Endothelial cell of umbilical vein (primary cell): ENCODE results near the gene MLIP. TPM values are rescaled to one million over a fixed set of nuclear protein-coding genes. Genes with fewer than 3 reads are reported as not detected.

Experiments
- BruUV-seq: library from RNA; stranded (reverse); fragments of 400-500 nt; replicated peaks from 2 replicates; lab custom pipeline; 2021; lab: Mats Ljungman, UMichigan
- CTCF ChIA-PET: fragments of 300-600, 350-600 bp; sonication (Branson Sonifier 250); formaldehyde crosslinking; loops from one replicate; lab custom pipeline; 2021; ENCODE audit warnings: antibody characterized with exemption, inconsistent platforms; lab: Charles Lee
- POLR2A ChIA-PET: fragments of 300-600, 350-600 bp; sonication (Branson Sonifier 250); formaldehyde crosslinking; loops from one replicate; lab custom pipeline; 2021; ENCODE audit warnings: antibody characterized with exemption, inconsistent platforms; lab: Charles Lee
- DNase-seq: peaks from one replicate; pipeline ENCODE4 v3.0.0-alpha.2; 2011; ENCODE audit warnings: low read depth, low spot score
- FAIRE-seq: peaks from 2 replicates; lab custom pipeline; 2011; peaks lifted over from hg19 to GRCh38; lab: Jason Lieb, UNC
- H2AFZ ChIP-seq: 2 replicates; pipeline ENCODE4 v1.6.0; 2012; ENCODE audit warnings: low read depth, low read length, control low read depth, inconsistent platforms
- H3K27ac ChIP-seq: 2 replicates; pipeline ENCODE4 v1.5.1; 2011; ENCODE audit warnings: low read depth, mild to moderate bottlenecking, control low read depth, low read length, moderate library complexity; ENCODE audit not compliant: insufficient read depth
- H3K27me3 ChIP-seq, 2 experiments: 2 replicates each; pipeline versions ENCODE4 v1.6.0 to v1.6.1; 2011; ENCODE audit warnings: low read length in 2 of 2, mixed read lengths in 1 of 2; ENCODE audit not compliant: control insufficient read depth in 2 of 2, insufficient read depth in 2 of 2
- H3K36me3 ChIP-seq, 2 experiments: 2 replicates in 1 of 2; 3 replicates in 1 of 2; pipeline ENCODE4 v1.5.1; 2011; ENCODE audit warnings: low read length in 2 of 2, mild to moderate bottlenecking in 1 of 2, moderate library complexity in 1 of 2; ENCODE audit not compliant: control insufficient read depth in 2 of 2, insufficient read depth in 2 of 2; ENCODE audit errors: extremely low read depth in 1 of 2
- H3K4me1 ChIP-seq: 3 replicates; pipeline ENCODE4 v1.5.1; 2011; ENCODE audit warnings: mild to moderate bottlenecking, low read length; ENCODE audit not compliant: control insufficient read depth, insufficient read depth; ENCODE audit errors: extremely low read depth
- H3K4me2 ChIP-seq: 2 replicates; pipeline ENCODE4 v1.6.1; 2011; ENCODE audit warnings: low read length, control low read depth, mixed read lengths; ENCODE audit not compliant: insufficient read depth
- H3K4me3 ChIP-seq, 3 experiments: fragments of 200-600 bp in 1 of 3; sonication (generic), shearing (Covaris generic) in 1 of 3; replicated peaks in 1 of 3; 2 replicates each; pipeline ENCODE4 v1.5.1; 2011 to 2016; ENCODE audit warnings: control low read depth in 3 of 3, low read length in 3 of 3, mild to moderate bottlenecking in 2 of 3, inconsistent platforms in 1 of 3, low read depth in 1 of 3, moderate library complexity in 1 of 3; ENCODE audit not compliant: insufficient read depth in 1 of 3
- H3K79me2 ChIP-seq: 2 replicates; pipeline ENCODE4 v1.6.0; 2012; ENCODE audit warnings: low read length, inconsistent platforms; ENCODE audit not compliant: control insufficient read depth, insufficient read depth
- H3K9ac ChIP-seq: replicated peaks from 2 replicates; pipeline ENCODE3; 2011; ENCODE audit warnings: low read length, control low read depth; ENCODE audit not compliant: insufficient read depth; ENCODE audit errors: extremely low read depth
- H3K9me1 ChIP-seq: replicated peaks from 3 replicates; pipeline ENCODE4 v1.6.0; 2011; ENCODE audit warnings: mild to moderate bottlenecking, low read length; ENCODE audit not compliant: control insufficient read depth, insufficient read depth; ENCODE audit errors: extremely low read depth
- H3K9me3 ChIP-seq: replicated peaks from 2 replicates; pipeline ENCODE4 v1.5.1; 2012; ENCODE audit warnings: low read length, inconsistent platforms; ENCODE audit not compliant: control insufficient read depth, insufficient read depth
- H4K20me1 ChIP-seq: replicated peaks from 2 replicates; pipeline ENCODE3; 2011; ENCODE audit warnings: mild to moderate bottlenecking, low read length; ENCODE audit not compliant: control insufficient read depth, insufficient read depth; ENCODE audit errors: extremely low read depth
- CTCF ChIP-seq, 2 donors: IDR thresholded peaks; 1 replicate in 1 of 2; 2 replicates in 1 of 2; pipeline ENCODE4 v1.5.1; 2011; ENCODE audit warnings: low read length in 2 of 2, mild to moderate bottlenecking in 2 of 2, moderate library complexity in 2 of 2, control low read depth in 1 of 2, inconsistent platforms in 1 of 2, low read depth in 1 of 2; ENCODE audit not compliant: insufficient read depth in 1 of 2; ENCODE audit errors: extremely low read depth in 1 of 2
- EZH2 ChIP-seq: IDR thresholded peaks from 2 replicates; pipeline ENCODE4 v1.6.1; 2012; ENCODE audit warnings: borderline replicate concordance, low read depth, mild to moderate bottlenecking, moderate library complexity, low read length, inconsistent platforms; ENCODE audit not compliant: severe bottlenecking
- FOS ChIP-seq: IDR thresholded peaks from 2 replicates; pipeline ENCODE4 v1.6.1; 2011; ENCODE audit warnings: mild to moderate bottlenecking, low read length, moderate library complexity, borderline replicate concordance; ENCODE audit not compliant: insufficient read depth
- GATA2 ChIP-seq: IDR thresholded peaks from 2 replicates; pipeline ENCODE4 v1.7.0; 2011; ENCODE audit warnings: low read depth, mild to moderate bottlenecking, moderate library complexity, mixed read lengths, low read length; ENCODE audit not compliant: insufficient read length, insufficient read depth
- JUN ChIP-seq: IDR thresholded peaks from 2 replicates; pipeline ENCODE4 v1.6.1; 2011; ENCODE audit warnings: borderline replicate concordance, low read depth; ENCODE audit not compliant: insufficient read length, insufficient read depth
- MYC ChIP-seq: IDR thresholded peaks from one replicate; pipeline ENCODE4 v1.6.1; 2011; ENCODE audit warnings: mild to moderate bottlenecking, low read depth, low read length
- POLR2A ChIP-seq: IDR thresholded peaks from 2 replicates; pipeline ENCODE4 v1.6.1; 2012; ENCODE audit warnings: low read depth, mild to moderate bottlenecking, control low read depth, low read length
- POLR2AphosphoS5 ChIP-seq: IDR thresholded peaks from 2 replicates; pipeline ENCODE4 v1.6.1; 2012; ENCODE audit warnings: low read depth, mild to moderate bottlenecking, control low read depth, low read length, moderate library complexity; ENCODE audit not compliant: insufficient read depth
- dilution Hi-C: fragments of 300-500 bp; cut with MboI; formaldehyde crosslinking; loops from one replicate; pipeline ENCODE4 v1.15.0; 2019; ENCODE audit warnings: low sequenced_read_pairs; ENCODE audit not compliant: extremely low pct_ligation_motif_present
- intact Hi-C: fragments of 100-400 bp; cut with micrococcal nuclease; formaldehyde crosslinking; loops from one replicate; pipeline ENCODE4 v1.10.0; 2022
- polyA plus RNA-seq, 4 experiments: library from polyadenylated mRNA; depleted of rRNA in 3 of 4; stranded (reverse) in 3 of 4; unstranded in 1 of 4; fragments of >200 nt; gene quantifications; 2 replicates each; pipeline versions ENCODE4 v1.2.1 to v1.2.3, GENCODE V29; 2011 to 2012; ENCODE audit warnings: missing spikeins in 1 of 4
- total RNA-seq: library from RNA; stranded (reverse); gene quantifications from 2 replicates; pipeline ENCODE4 v1.2.3, GENCODE V29; 2021
- TF ChIP-seq, protein P1 (sequence below): IDR thresholded peaks from 2 replicates; pipeline ENCODE4 v1.6.1; 2011; ENCODE audit not compliant: insufficient read depth, insufficient read length

MLIP gene
- total and polyA plus RNA-seq, 2 donors (not counting 3 experiments of a cell fraction or from before 2014, with no cell fraction given), result 4.1 to 11.6 TPM

DNA sequence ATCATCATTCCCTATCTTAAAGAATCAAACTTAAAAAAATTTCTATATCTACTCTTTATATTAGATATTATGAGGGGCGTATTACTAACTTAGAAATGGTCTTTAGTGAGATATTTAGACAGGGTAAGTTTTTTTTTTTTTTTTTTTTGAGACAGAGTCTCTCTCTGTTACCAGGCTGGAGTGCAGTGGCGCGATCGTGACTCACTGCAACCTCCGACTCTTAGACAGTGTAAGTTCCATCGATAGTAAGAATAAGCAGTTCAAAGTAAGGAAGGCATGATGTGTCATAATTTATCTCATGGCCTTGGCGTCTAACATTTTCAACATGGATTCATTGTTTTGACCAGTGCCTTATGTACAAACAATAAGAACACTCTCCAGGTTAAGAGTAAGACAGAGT lies 72.4 kb downstream of the MLIP start:
- Histone ChIP-seq H3K36me3 (no peaks in the 10 kb centered on the region), H3K9me1 (no peaks in the 10 kb centered on the region), H4K20me1 (no peaks in the 10 kb centered on the region), H3K9me3 (no peaks in the 10 kb centered on the region), H3K4me1 (no peaks in the 10 kb centered on the region), H3K27ac (no peak overlapping the region), H3K4me3 (no peak overlapping the region), H2AFZ (no peak overlapping the region), H3K79me2 (no peaks in the 10 kb centered on the region), H3K9ac (no peak overlapping the region), H3K27me3 (no peaks in the 10 kb centered on the region), H3K4me2 (no peak overlapping the region)
- intact Hi-C loops, result no loop called here
- dilution Hi-C loops, result no loop called here
- POLR2A ChIA-PET, result no interaction called here
- TF ChIP-seq FOS (no peak), POLR2A (no peak)
- CTCF ChIA-PET, result no interaction called here
- DNase-seq, result no peak
- FAIRE-seq, result no peak
- no TSS peak for BruUV-seq

GRCh38 chr6:54185885-54186284 lies 74.6 kb downstream of the MLIP start:
- ChIA-PET CTCF (no interaction called here), POLR2A (no interaction called here)
- H3K4me2 ChIP-seq, result no peak overlapping the region
- BruUV-seq, result no TSS peak
- no peaks in the 10 kb centered on the region for H3K27me3 ChIP-seq
- H4K20me1 ChIP-seq, result no peaks in the 10 kb centered on the region
- intact Hi-C loops, result no loop called here
- H3K79me2 ChIP-seq, result no peaks in the 10 kb centered on the region
- no peak overlapping the region for H3K4me3 ChIP-seq
- H3K36me3 ChIP-seq, result no peaks in the 10 kb centered on the region
- no peaks in the 10 kb centered on the region for H3K9me3 ChIP-seq
- TF ChIP-seq GATA2 (no peak), FOS (no peak), POLR2A (no peak), JUN (no peak), CTCF (IDR thresholded peaks at IDR 0.05; ENCODE audit: extremely low read depth in 1 of 2, insufficient read depth in 1 of 2, low read depth in 1 of 2, low read length in 2 of 2) (no peak), MYC (no peak), EZH2 (no peak), POLR2AphosphoS5 (no peak)
- TF ChIP-seq, protein P1, sequence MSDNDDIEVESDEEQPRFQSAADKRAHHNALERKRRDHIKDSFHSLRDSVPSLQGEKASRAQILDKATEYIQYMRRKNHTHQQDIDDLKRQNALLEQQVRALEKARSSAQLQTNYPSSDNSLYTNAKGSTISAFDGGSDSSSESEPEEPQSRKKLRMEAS, result no peak
- dilution Hi-C loops, result no loop called here
- H3K9ac ChIP-seq, result no peak overlapping the region
- H3K4me1 ChIP-seq, result no peaks in the 10 kb centered on the region
- H3K9me1 ChIP-seq, result no peaks in the 10 kb centered on the region
- FAIRE-seq (no peak), DNase-seq (no peak)
- H2AFZ ChIP-seq, result no peak overlapping the region
- no peak overlapping the region for H3K27ac ChIP-seq
